K562 (cell line): Measurements from ENCODE around the gene GATAD1. TPM values are rescaled to one million over a fixed set of nuclear protein-coding genes. Genes with fewer than 3 reads are reported as not detected.

Experiments used
- ATAC-seq: fragments of 200-7000 bp; cut with Tn5 transposase; 3 replicates; pipeline ENCODE4 v1.9.1; 2020; ENCODE audit warnings: moderate library complexity
- BruUV-seq: library from RNA; stranded (reverse); fragments of 400-500 nt; replicated peaks from 2 replicates; lab custom pipeline; 2021; lab: Mats Ljungman, UMichigan
- CTCF ChIA-PET: fragments of 300-600 bp; formaldehyde crosslinking; extraction: SDS; loops from one replicate; lab custom pipeline; 2021; ENCODE audit warnings: low intra/inter-chr PET ratio; lab: Yijun Ruan, JAX
- POLR2A ChIA-PET: fragments of 300-600, 350-650 bp; sonication (Branson Sonifier 250); formaldehyde crosslinking; extraction: SDS; loops from one replicate; lab custom pipeline; 2021; ENCODE audit warnings: antibody characterized with exemption, inconsistent platforms; lab: Yijun Ruan, JAX
- DNase-seq, 4 experiments: peaks; one replicate each; pipeline versions ENCODE4 v3.0.0 to v3.0.0-alpha.2; 2011 to 2018; ENCODE audit warnings: low spot score in 3 of 4, mixed read lengths in 3 of 4; ENCODE audit errors: extremely low read depth in 1 of 4
- FAIRE-seq: peaks from 2 replicates; lab custom pipeline; 2011; peaks lifted over from hg19 to GRCh38; lab: Jason Lieb, UNC
- H2AFZ ChIP-seq: 2 replicates; pipeline ENCODE4 v1.6.0; 2011; ENCODE audit warnings: low read depth, low read length, control low read depth, inconsistent platforms
- H3K27ac ChIP-seq: fragments of 200-600 bp; 3 replicates; pipeline ENCODE4 v1.8.0; 2011; ENCODE audit warnings: low read depth, mild to moderate bottlenecking, control low read depth, inconsistent platforms, low read length, moderate library complexity, mixed read lengths; ENCODE audit errors: extremely low read depth
- H3K27me3 ChIP-seq, 2 experiments: fragments of 300-600 bp in 1 of 2; 2 replicates in 1 of 2; 3 replicates in 1 of 2; pipeline versions ENCODE4 v1.6.0 to v1.8.0; 2011; ENCODE audit warnings: inconsistent platforms in 2 of 2, low read length in 2 of 2, mild to moderate bottlenecking in 1 of 2, mixed read lengths in 1 of 2, moderate library complexity in 1 of 2; ENCODE audit not compliant: control insufficient read depth in 2 of 2, insufficient read depth in 2 of 2
- H3K36me3 ChIP-seq: fragments of 300-600 bp; 3 replicates; pipeline ENCODE4 v1.8.0; 2011; ENCODE audit warnings: mild to moderate bottlenecking, low read length, inconsistent platforms; ENCODE audit not compliant: control insufficient read depth, insufficient read depth
- H3K4me1 ChIP-seq, 2 experiments: fragments of 200-600 bp in 1 of 2; replicated peaks in 1 of 2; 2 replicates in 1 of 2; 3 replicates in 1 of 2; pipeline versions ENCODE4 v1.5.1 to v1.8.0; 2011; ENCODE audit warnings: inconsistent platforms in 2 of 2, low read length in 2 of 2, mild to moderate bottlenecking in 1 of 2, mixed read lengths in 1 of 2, moderate library complexity in 1 of 2; ENCODE audit not compliant: control insufficient read depth in 2 of 2, insufficient read depth in 2 of 2
- H3K4me2 ChIP-seq: 2 replicates; pipeline ENCODE4 v1.6.1; 2011; ENCODE audit warnings: low read length, control low read depth, inconsistent platforms, mixed read lengths; ENCODE audit not compliant: insufficient read depth
- H3K4me3 ChIP-seq: fragments of 200-600 bp; sonication (generic), shearing (Covaris generic); 2 replicates; pipeline ENCODE4 v1.5.1; 2016; ENCODE audit warnings: control low read depth, inconsistent platforms
- H3K79me2 ChIP-seq: fragments of 200-600 bp; 3 replicates; pipeline ENCODE4 v1.8.0; 2011; ENCODE audit warnings: low read length, inconsistent platforms; ENCODE audit not compliant: control insufficient read depth, insufficient read depth
- H3K9ac ChIP-seq, 2 experiments: 2 replicates each; pipeline versions ENCODE4 v1.6.0 to v1.6.1; 2011; ENCODE audit warnings: low read depth in 2 of 2, low read length in 2 of 2, control low read depth in 1 of 2, inconsistent platforms in 1 of 2, mild to moderate bottlenecking in 1 of 2, mixed read lengths in 1 of 2; ENCODE audit not compliant: insufficient read depth in 1 of 2
- H3K9me1 ChIP-seq: one replicate; pipeline ENCODE4 v1.6.0; 2011; ENCODE audit warnings: inconsistent platforms, mild to moderate bottlenecking, low read length, moderate library complexity; ENCODE audit not compliant: control insufficient read depth, insufficient read depth
- H3K9me3 ChIP-seq: replicated peaks from 2 replicates; pipeline ENCODE4 v1.5.1; 2011; ENCODE audit warnings: low read depth, low read length, inconsistent platforms; ENCODE audit not compliant: control insufficient read depth, insufficient read depth
- H4K20me1 ChIP-seq: replicated peaks from 2 replicates; pipeline ENCODE4 v1.6.1; 2011; ENCODE audit warnings: low read length, inconsistent platforms, mixed read lengths; ENCODE audit not compliant: control insufficient read depth, insufficient read depth
- GATAD2B ChIP-seq: fragments of 450-650 bp; IDR thresholded peaks from 2 replicates; pipeline ENCODE4 v1.6.1; 2017; ENCODE audit warnings: mild to moderate bottlenecking, borderline replicate concordance
- KDM4B ChIP-seq, 2 experiments: fragments of 450-650 bp in 1 of 2; sonication (generic) in 1 of 2; IDR thresholded peaks; 2 replicates each; pipeline ENCODE4 v1.6.1; 2016 to 2017; ENCODE audit warnings: borderline replicate concordance in 2 of 2, antibody characterized with exemption in 1 of 2, low read depth in 1 of 2, mild to moderate bottlenecking in 1 of 2
- RBBP5 ChIP-seq: fragments of 200-600 bp; sonication (generic); IDR thresholded peaks from 2 replicates; pipeline ENCODE4 v1.6.1; 2012; ENCODE audit warnings: borderline replicate concordance, mild to moderate bottlenecking, low read length, control low read depth, inconsistent platforms; ENCODE audit not compliant: insufficient read depth, poor library complexity, severe bottlenecking
- RBFOX2 ChIP-seq: fragments of 200-400 bp; formaldehyde crosslinking; IDR thresholded peaks from 2 replicates; pipeline ENCODE4 v1.6.1; 2017; ENCODE audit warnings: low read depth, mild to moderate bottlenecking, low read length, moderate library complexity
- RFX5 ChIP-seq: IDR thresholded peaks from 2 replicates; pipeline ENCODE4 v1.6.1; 2011; ENCODE audit warnings: low read depth, mild to moderate bottlenecking, improper control_type of control experiment, low read length
- SNRNP70 ChIP-seq: fragments of 200-400 bp; formaldehyde crosslinking; optimal IDR thresholded peaks from 2 replicates; pipeline ENCODE3; 2017; ENCODE audit warnings: low read depth, low read length
- TSC22D4 ChIP-seq: fragments of 450-650 bp; IDR thresholded peaks from 2 replicates; pipeline ENCODE4 v1.6.1; 2016; ENCODE audit warnings: missing genetic modification characterization, missing biosample characterization, control low read depth
- WHSC1 ChIP-seq: IDR thresholded peaks from one replicate; pipeline ENCODE4 v1.6.1; 2012; ENCODE audit warnings: low read length, control low read depth, inconsistent platforms
- ZNF274 ChIP-seq: IDR thresholded peaks from 2 replicates; pipeline ENCODE4 v1.6.1; 2011; ENCODE audit warnings: low read depth, mild to moderate bottlenecking, low read length, moderate library complexity, borderline replicate concordance
- WGBS: fragments of 100-300 bp; shearing (Covaris generic); methylation state at CpG from one replicate; pipeline ENCODE4 v1.1.6; 2016; ENCODE audit warnings: low coverage, mixed read lengths; ENCODE audit not compliant: insufficient coverage; ENCODE audit errors: missing lambda C conversion rate; 5-methylcytosine and 5-hydroxymethylcytosine counted together
- in situ Hi-C: fragments of 300-500 bp; cut with MboI; formaldehyde crosslinking; loops from 4 replicates; pipeline ENCODE4 v1.15.0; 2018; ENCODE audit warnings: inconsistent platforms, mixed read lengths
- intact Hi-C: fragments of 100-400 bp; cut with micrococcal nuclease; formaldehyde crosslinking; loops from 2 replicates; pipeline ENCODE4 v1.14.2; 2022
- polyA plus RNA-seq, 8 experiments: library from polyadenylated mRNA; depleted of rRNA in 4 of 8; stranded (reverse) in 5 of 8; unstranded in 3 of 8; fragments of >200 nt; fragmentation: Nextera tagmentation in 2 of 8; fragmentation: Illumina TruSeq in 1 of 8; extraction: Ambion mirVana in 2 of 8; extraction: Trizol in 1 of 8; gene quantifications; 2 replicates each; pipeline versions ENCODE4 v1.2.1 to v1.2.3, GENCODE V29; 2011 to 2014; ENCODE audit warnings: inconsistent platforms in 1 of 8, missing spikeins in 1 of 8
- total RNA-seq, 7 experiments: library from RNA; depleted of rRNA in 6 of 7; stranded (reverse); fragments of >200 nt in 6 of 7; fragmentation: Illumina TruSeq in 2 of 7; extraction: Trizol in 2 of 7; gene quantifications; 2 replicates each; pipeline versions ENCODE4 v1.2.1 to v1.2.3, GENCODE V29; 2011 to 2021; ENCODE audit warnings: low replicate concordance in 1 of 7
- TF ChIP-seq, protein P1 (sequence below): fragments of 450-650 bp; conservative IDR thresholded peaks from 2 replicates; pipeline ENCODE4 v1.6.1; 2016; ENCODE audit warnings: missing genetic modification characterization, low read depth, mild to moderate bottlenecking, control low read depth, missing compliant biosample characterization

The GATAD1 gene
- total and polyA plus RNA-seq, 9 of the 15 experiments (the other 6 are each of a cell fraction or from before 2014, with no cell fraction given) = 9.3 to 67.7 (median 34.3) TPM

DNA sequence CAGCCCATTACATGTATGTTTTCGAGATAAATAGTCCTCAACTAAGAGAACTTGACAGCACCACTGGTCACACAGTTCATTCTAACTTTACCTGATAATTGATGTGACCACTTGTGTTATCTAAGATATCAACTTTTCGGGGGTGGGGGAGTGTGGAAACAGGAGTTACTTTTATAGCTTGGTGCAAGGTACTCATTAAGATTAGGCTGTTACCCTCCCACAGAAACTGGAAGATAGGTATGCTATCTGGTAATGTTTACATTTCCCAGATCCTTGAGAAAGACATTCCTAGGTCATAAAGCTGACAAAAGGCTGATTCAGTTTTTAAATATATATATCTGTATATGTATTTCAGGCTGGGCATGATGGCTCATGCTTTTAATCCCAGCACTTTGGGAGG is 19.4 kb downstream of the GATAD1 start:
- Histone ChIP-seq H3K9me3 (peaks cover 2% of the 10 kb centered on the region; the same call in 1 of the 2 replicates), H3K27me3 (no peaks in the 10 kb centered on the region), H3K4me3 (no peak overlapping the region), H3K9me1 (no peaks in the 10 kb centered on the region), H3K36me3 (0 out of 3 replicates have a peak, but pooled peaks cover 2% of the 10 kb centered on the region), H2AFZ (no peak overlapping the region), H3K27ac (no peak overlapping the region), H3K9ac (no peak overlapping the region), H4K20me1 (no peaks in the 10 kb centered on the region), H3K79me2 (no peaks in the 10 kb centered on the region), H3K4me2 (no peak overlapping the region), H3K4me1 (no peaks in the 10 kb centered on the region)
- no peak for TF ChIP-seq KDM4B (IDR thresholded peaks at IDR 0.05; ENCODE audit: borderline replicate concordance in 2 of 2, low read depth in 1 of 2)
- TF ChIP-seq RBFOX2 = no peak
- TF ChIP-seq ZNF274 = no peak
- TF ChIP-seq RBBP5 = no peak
- no peak for TF ChIP-seq RFX5
- no peak for TF ChIP-seq TSC22D4 (tag)
- TF ChIP-seq, protein P1, sequence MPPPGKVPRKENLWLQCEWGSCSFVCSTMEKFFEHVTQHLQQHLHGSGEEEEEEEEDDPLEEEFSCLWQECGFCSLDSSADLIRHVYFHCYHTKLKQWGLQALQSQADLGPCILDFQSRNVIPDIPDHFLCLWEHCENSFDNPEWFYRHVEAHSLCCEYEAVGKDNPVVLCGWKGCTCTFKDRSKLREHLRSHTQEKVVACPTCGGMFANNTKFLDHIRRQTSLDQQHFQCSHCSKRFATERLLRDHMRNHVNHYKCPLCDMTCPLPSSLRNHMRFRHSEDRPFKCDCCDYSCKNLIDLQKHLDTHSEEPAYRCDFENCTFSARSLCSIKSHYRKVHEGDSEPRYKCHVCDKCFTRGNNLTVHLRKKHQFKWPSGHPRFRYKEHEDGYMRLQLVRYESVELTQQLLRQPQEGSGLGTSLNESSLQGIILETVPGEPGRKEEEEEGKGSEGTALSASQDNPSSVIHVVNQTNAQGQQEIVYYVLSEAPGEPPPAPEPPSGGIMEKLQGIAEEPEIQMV (tag) = no peak
- TF ChIP-seq WHSC1 = no peak
- no peak for TF ChIP-seq GATAD2B
- no peak for TF ChIP-seq SNRNP70
- no peak for ATAC-seq
- no TSS peak for BruUV-seq
- ChIA-PET POLR2A (interaction anchor here (0.6 kb wide), 1 partner anchor 633 kb away, joined by 3 read pairs; no protein-coding TSS in a partner anchor), CTCF (no interaction called here)
- 25% methylated on average over 2 of the region's 2 CpGs for WGBS
- no peak for FAIRE-seq
- no peak for DNase-seq
- intact Hi-C loops (no loop called here), in situ Hi-C loops (no loop called here)
